Measurements from ENCODE around the gene EPHA6. TPM values are rescaled to one million over a fixed set of nuclear protein-coding genes. Genes with fewer than 3 reads are reported as not detected.

Gene EPHA6
- total and polyA plus RNA-seq, 9 of the 15 experiments (the other 6 are each of a cell fraction or from before 2014, with no cell fraction given), result not detected

GRCh38 chr3:97699889-97700288 is 885.5 kb downstream of the EPHA6 start:
- Histone ChIP-seq H3K9me1 (ENCODE audit: control insufficient read depth, insufficient read depth, low read length) (no peaks in the 10 kb centered on the region), H4K20me1 (replicated peaks; ENCODE audit: control insufficient read depth, insufficient read depth, low read length) (no peaks in the 10 kb centered on the region), H3K9me3 (replicated peaks; ENCODE audit: control insufficient read depth, insufficient read depth, low read depth, low read length) (no peaks in the 10 kb centered on the region), H2AFZ (ENCODE audit: low read depth, low read length) (no peak overlapping the region), H3K79me2 (ENCODE audit: control insufficient read depth, insufficient read depth, low read length) (no peaks in the 10 kb centered on the region), H3K4me3 (no peak overlapping the region), H3K4me2 (ENCODE audit: insufficient read depth, low read length) (no peak overlapping the region), H3K36me3 (ENCODE audit: control insufficient read depth, insufficient read depth, low read length) (no peaks in the 10 kb centered on the region), H3K27me3 (ENCODE audit: control insufficient read depth in 2 of 2, insufficient read depth in 2 of 2, low read length in 2 of 2) (no peaks in the 10 kb centered on the region), H3K9ac (ENCODE audit: insufficient read depth in 1 of 2, low read depth in 2 of 2, low read length in 2 of 2) (no peak overlapping the region), H3K4me1 (replicated peaks in 1 of 2; ENCODE audit: control insufficient read depth in 2 of 2, insufficient read depth in 2 of 2, low read length in 2 of 2) (no peaks in the 10 kb centered on the region), H3K27ac (ENCODE audit: extremely low read depth, low read depth, low read length) (no peak overlapping the region)
- FAIRE-seq, result no peak
- WGBS (ENCODE audit: insufficient coverage, low coverage, missing lambda C conversion rate), result 0% methylated on average over 2 of the region's 2 CpGs
- ChIA-PET POLR2A (no interaction called here), CTCF (ENCODE audit: low intra/inter-chr PET ratio) (no interaction called here)
- intact Hi-C loops (cut with micrococcal nuclease), result no loop called here
- TF ChIP-seq MECOM (CRISPR knock-in tag; IDR thresholded peaks at IDR 0.05), result no peak
- no peak for TF ChIP-seq RBM17 (IDR thresholded peaks at IDR 0.05; ENCODE audit: borderline replicate concordance, low read depth, low read length)
- TF ChIP-seq ZBTB17 (CRISPR knock-in tag; IDR thresholded peaks at IDR 0.05), result no peak
- no peak for TF ChIP-seq ARNT (IDR thresholded peaks at IDR 0.05)
- TF ChIP-seq HNRNPK (IDR thresholded peaks at IDR 0.05; ENCODE audit: low read depth, low read length, poor library complexity, severe bottlenecking), result no peak
- TF ChIP-seq RBBP5 (IDR thresholded peaks at IDR 0.05; ENCODE audit: borderline replicate concordance, insufficient read depth, low read length, poor library complexity, severe bottlenecking), result no peak
- no peak for TF ChIP-seq MXI1 (IDR thresholded peaks at IDR 0.05; ENCODE audit: low read depth, low read length)
- TF ChIP-seq NR2C1 (IDR thresholded peaks at IDR 0.05), result no peak
- TF ChIP-seq NR2C1 (tag; IDR thresholded peaks at IDR 0.05), result no peak
- no peak for TF ChIP-seq THRA (IDR thresholded peaks at IDR 0.05)
- no peak for TF ChIP-seq DACH1 (IDR thresholded peaks at IDR 0.05; ENCODE audit: partially characterized antibody)
- TF ChIP-seq ZNF239 (CRISPR knock-in tag; IDR thresholded peaks at IDR 0.05), result no peak
- BruUV-seq (replicated peaks), result no TSS peak
- DNase-seq (ENCODE audit: extremely low read depth in 1 of 4, low spot score in 3 of 4), result no peak
- no peak for ATAC-seq
- in situ Hi-C loops (cut with MboI), result no loop called here

Data from K562 (cell line).